ENCODE results near the gene CPLX3.

GRCh38 chr15:74856537-74856936, 30.1 kb downstream of the CPLX3 start:
- no peak for TF ChIP-seq CTCF (IDR thresholded peaks at IDR 0.05)
- TF ChIP-seq POLR2AphosphoS5 (IDR thresholded peaks at IDR 0.05) = no peak
- TF ChIP-seq POLR2A (IDR thresholded peaks at IDR 0.05; ENCODE audit: low read depth) = no peak

Measured in esophagus muscularis mucosa (tissue), 3 donors.